Spleen (tissue), 7 donors: ENCODE data around the gene OPHN1.

Experiments used
- POLR2A ChIP-seq, 3 donors: fragments of 450-650 bp; IDR thresholded peaks; one replicate each; pipeline ENCODE4 v1.5.1; 2017; ENCODE audit warnings: antibody characterized with exemption in 3 of 3, mild to moderate bottlenecking in 1 of 3
- POLR2AphosphoS5 ChIP-seq, 3 donors: sonication (generic); formaldehyde crosslinking; IDR thresholded peaks; one replicate each; pipeline ENCODE4 v1.5.1; 2017; ENCODE audit warnings: antibody characterized with exemption in 3 of 3
- TF ChIP-seq, protein P1 (sequence below), 11 experiments: fragments of 200-600 bp in 7 of 11; fragments of 450-650 bp in 4 of 11; sonication (generic) in 4 of 11; IDR thresholded peaks in 8 of 11; conservative IDR thresholded peaks in 3 of 11; 1 replicate in 7 of 11; 2 replicates in 4 of 11; pipeline versions ENCODE4 v1.4.0 to v1.8.0; 2016 to 2021; ENCODE audit warnings: antibody characterized with exemption in 11 of 11, inconsistent platforms in 4 of 11, mild to moderate bottlenecking in 1 of 11
- donor health status: DM: no; HTN: no; CAD: no; lungs with moderate emphysema.
- donor health status: DM: no; HTN: no; CAD: no.
- donor health status: DM: no; HTN: no; CAD: no.

DNA sequence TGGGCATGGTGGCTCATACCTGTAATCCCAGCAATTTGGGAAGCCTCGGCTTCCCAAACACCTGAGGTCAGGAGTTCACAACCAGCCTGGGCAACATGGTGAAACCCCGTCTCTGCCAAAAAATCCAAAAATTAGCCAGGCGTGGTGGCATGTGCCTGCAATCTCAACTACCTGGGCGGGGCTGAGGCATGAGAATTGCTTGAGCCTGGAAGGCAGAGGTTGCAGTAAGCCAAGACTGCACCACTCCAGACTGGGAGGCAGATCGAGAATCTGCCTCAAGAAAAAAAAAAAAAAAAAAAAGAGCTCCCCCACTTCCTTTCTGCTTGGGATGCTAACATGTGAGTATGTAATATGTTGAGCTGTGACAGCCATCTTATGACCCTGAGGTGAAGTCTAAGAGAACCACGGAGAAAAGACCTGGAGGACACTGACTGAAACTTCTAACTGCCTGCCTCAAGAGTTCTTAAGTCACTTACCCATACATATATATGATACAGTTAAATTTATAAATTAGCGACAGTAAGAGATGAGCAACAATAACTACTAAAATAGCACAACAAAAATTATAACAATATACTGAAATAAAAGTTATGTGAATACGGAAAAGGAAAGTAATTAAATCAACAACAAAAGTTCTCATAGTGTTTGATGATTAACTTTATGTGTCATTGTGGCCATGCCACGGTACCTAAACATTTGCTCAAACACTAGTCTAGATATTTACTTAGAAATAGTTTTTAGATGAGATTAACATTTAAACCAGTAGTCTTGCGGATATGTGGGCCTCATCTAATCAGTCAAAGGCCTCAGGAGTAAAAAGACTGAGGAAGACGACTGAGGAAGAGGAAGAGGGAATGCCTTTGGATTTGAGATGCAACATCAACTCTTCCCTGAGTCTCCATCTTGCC lies 178.3 kb downstream of the OPHN1 start:
- TF ChIP-seq, protein P1, sequence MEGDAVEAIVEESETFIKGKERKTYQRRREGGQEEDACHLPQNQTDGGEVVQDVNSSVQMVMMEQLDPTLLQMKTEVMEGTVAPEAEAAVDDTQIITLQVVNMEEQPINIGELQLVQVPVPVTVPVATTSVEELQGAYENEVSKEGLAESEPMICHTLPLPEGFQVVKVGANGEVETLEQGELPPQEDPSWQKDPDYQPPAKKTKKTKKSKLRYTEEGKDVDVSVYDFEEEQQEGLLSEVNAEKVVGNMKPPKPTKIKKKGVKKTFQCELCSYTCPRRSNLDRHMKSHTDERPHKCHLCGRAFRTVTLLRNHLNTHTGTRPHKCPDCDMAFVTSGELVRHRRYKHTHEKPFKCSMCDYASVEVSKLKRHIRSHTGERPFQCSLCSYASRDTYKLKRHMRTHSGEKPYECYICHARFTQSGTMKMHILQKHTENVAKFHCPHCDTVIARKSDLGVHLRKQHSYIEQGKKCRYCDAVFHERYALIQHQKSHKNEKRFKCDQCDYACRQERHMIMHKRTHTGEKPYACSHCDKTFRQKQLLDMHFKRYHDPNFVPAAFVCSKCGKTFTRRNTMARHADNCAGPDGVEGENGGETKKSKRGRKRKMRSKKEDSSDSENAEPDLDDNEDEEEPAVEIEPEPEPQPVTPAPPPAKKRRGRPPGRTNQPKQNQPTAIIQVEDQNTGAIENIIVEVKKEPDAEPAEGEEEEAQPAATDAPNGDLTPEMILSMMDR (IDR thresholded peaks at IDR 0.05 in 8 of 11, conservative IDR thresholded peaks at IDR 0.05 in 3 of 11), result no peak
- TF ChIP-seq POLR2A (IDR thresholded peaks at IDR 0.05) (no peak), POLR2AphosphoS5 (IDR thresholded peaks at IDR 0.05) (no peak)
